ENCODE results near the gene ADAR.
A peak's percentile ranks its signal among the peaks of the same experiment; 100 is the strongest.
"Not testable (repeated sequence)": the region's sequence is repeated elsewhere in the genome, so short reads cannot be mapped to it uniquely, and the experiment has no call there.

ADAR gene, protein sequence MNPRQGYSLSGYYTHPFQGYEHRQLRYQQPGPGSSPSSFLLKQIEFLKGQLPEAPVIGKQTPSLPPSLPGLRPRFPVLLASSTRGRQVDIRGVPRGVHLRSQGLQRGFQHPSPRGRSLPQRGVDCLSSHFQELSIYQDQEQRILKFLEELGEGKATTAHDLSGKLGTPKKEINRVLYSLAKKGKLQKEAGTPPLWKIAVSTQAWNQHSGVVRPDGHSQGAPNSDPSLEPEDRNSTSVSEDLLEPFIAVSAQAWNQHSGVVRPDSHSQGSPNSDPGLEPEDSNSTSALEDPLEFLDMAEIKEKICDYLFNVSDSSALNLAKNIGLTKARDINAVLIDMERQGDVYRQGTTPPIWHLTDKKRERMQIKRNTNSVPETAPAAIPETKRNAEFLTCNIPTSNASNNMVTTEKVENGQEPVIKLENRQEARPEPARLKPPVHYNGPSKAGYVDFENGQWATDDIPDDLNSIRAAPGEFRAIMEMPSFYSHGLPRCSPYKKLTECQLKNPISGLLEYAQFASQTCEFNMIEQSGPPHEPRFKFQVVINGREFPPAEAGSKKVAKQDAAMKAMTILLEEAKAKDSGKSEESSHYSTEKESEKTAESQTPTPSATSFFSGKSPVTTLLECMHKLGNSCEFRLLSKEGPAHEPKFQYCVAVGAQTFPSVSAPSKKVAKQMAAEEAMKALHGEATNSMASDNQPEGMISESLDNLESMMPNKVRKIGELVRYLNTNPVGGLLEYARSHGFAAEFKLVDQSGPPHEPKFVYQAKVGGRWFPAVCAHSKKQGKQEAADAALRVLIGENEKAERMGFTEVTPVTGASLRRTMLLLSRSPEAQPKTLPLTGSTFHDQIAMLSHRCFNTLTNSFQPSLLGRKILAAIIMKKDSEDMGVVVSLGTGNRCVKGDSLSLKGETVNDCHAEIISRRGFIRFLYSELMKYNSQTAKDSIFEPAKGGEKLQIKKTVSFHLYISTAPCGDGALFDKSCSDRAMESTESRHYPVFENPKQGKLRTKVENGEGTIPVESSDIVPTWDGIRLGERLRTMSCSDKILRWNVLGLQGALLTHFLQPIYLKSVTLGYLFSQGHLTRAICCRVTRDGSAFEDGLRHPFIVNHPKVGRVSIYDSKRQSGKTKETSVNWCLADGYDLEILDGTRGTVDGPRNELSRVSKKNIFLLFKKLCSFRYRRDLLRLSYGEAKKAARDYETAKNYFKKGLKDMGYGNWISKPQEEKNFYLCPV

DNA sequence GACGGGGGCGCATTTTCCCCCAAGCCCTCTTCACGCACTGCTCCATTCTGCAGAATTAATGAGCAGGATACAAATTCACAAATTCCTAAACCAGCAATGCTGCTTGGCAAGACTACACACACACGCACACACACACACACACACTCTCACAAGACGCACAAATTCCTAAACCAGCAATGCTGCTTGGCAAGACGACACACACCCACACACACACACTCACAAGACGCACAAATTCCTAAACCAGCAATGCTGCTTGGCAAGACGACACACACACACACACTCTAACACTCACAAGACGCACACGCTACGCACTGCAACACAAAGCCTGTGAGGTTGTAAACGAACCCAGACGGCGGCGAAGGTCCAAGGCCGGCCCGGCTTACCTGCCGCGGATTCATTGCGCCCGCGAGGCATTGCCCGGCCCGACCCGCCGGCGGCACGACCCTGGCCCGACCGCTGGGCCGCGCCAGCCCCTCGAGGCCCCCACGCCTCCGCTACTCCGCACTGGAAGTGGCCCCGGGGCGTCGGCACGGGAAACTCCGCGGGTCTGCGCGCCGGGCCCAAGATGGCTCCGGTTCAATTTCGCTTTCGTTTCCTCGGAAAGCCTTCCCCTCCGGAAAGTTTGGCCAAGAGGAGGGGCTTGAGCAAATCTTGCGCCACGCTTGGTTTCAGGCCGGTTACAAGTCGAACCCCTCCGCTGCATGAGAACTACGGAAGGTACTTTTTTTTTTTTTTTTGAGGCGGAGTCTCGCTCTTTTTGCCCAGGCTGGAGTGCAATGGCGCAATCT is at the start of gene ADAR:
Gene ADAR, minus strand, starts transcription at position 578 of the 788 bp plus-strand sequence. Its CDS starts 180 bp downstream, at position 398.
- DNase-seq, result peak; percentile 93

DNA sequence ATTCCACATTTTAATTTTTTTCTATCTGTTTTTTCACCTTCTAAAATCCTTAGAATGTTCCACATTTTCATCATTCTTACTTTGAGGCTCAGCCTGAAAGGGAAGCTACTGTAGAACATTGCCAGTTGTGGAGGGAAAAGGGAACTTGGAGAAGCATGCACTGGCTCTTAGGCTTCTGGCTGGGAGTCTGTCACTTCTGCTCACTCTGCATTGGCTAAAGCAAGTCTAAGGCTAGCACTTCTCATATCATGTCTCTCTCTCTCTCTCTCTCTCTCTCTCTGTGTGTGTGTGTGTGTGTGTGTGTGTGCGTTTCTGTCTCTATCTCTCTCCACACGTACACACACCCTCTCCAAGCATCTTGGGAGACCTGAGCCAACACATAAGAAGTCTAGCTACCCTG is 49.6 kb upstream of the ADAR start:
- no peak for DNase-seq

DNA sequence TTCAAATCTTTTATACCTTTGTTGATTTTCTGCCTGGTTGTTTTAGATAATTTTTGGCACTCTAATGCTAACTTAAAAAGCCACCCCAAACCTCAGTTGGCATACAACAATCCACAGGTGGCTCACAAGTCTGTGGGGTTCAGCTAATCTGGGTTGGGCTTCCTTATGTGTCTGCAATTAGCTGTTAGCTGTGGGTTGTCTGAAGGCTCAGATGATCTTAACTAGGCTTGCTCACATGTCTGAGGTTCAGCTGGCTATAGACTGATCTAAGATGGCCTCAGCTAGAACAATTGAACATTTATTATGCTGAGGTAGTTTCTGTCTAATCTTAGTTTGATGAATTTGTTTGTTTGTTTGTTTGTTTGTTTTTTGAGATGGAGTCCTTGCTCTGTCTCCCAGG is 44.9 kb upstream of the ADAR start:
- no peak for DNase-seq

DNA sequence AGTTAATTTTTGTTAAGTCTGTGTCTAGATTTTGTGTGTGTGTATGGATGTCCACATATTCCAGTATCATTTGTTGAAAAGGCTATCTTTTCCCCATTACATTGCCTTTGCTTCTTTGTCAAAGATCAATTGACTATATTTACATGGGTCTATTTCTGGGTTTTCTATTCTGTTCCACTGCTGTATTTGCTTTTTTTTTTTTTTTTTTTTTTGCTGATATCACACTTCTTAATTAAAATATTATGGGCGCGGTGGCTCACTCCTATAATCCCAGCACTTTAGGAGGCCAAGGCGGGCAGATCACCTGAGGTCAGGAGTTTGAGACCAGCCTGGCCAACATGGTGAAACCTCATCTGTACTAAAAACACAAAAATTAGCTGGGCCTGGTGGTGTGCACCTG is 36.7 kb upstream of the ADAR start:
- DNase-seq, result not testable (repeated sequence)

DNA sequence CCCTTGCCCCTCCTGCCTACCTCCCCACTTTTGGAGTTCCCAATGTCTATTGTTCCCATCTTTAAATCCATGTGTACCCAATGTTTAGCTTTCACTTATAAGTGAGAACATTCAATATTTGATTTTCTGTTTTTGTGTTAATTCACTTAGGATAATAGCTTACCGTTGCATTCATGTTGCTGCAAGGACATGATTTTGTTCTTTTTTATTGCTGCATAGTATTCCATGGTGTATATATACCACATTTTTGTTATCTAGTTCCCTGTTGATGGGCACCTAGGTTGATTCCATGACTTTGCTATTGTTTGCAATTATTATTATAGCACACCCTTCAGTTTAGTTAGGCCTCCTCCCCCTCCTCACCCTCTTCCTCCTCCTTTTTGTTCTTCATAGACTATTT is 33.5 kb upstream of the ADAR start:
- no peak for DNase-seq

DNA sequence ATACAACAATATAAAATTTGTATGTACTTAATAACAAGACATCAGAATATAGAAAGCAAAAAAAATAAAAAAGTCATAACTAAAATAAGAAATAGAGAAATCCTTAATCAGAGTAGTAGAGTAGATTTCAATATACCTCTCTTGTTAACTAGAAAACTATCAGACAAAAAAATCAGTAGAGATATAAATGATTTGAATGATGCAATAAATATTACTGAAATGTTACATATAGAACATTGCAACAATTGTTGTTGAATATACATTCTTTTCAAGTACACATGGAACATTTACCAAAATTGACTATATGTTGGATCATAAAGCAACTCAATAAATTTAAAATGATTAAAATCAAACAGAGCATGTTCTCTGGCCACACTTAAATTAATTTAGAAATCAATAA is 31.9 kb upstream of the ADAR start:
- DNase-seq, result no peak

DNA sequence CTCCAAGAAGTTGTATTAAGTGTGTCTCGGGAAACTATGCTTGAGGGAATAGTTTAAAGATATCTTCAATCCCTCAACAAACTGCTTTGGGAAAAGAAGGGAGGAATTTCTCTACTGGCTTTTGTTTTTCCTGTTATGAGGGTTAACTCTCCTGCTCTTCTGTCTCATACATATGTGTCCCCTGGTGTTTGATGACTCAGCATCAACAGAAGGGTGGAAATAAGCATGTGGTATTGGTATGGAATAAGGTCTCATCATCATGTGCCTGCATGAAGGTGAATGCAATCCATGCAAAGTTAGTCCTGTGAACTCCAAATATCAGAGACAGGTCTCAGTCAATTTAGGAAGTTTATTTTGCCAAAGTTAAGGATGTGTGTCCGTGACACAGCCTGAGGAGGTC is 27.2 kb upstream of the ADAR start:
- DNase-seq, result no peak

DNA sequence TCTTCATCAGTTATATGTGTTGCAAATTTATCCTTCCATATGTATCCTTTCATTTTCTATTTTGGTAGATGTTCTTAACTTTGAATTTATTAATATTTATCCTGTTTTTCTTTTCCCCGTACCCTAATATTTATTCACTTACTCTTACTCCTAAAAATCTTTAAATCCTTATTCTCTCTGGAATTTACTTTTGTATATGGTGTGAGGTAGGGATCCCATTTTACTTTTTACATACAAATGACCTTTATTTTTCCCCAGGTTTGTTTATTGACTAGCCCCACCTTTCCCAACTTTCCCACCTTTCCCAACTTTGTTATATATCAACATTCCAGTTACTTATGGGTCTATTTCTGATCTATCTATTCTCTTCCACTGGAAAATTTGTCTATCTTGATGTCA is 21.7 kb upstream of the ADAR start:
- DNase-seq, result no peak

DNA sequence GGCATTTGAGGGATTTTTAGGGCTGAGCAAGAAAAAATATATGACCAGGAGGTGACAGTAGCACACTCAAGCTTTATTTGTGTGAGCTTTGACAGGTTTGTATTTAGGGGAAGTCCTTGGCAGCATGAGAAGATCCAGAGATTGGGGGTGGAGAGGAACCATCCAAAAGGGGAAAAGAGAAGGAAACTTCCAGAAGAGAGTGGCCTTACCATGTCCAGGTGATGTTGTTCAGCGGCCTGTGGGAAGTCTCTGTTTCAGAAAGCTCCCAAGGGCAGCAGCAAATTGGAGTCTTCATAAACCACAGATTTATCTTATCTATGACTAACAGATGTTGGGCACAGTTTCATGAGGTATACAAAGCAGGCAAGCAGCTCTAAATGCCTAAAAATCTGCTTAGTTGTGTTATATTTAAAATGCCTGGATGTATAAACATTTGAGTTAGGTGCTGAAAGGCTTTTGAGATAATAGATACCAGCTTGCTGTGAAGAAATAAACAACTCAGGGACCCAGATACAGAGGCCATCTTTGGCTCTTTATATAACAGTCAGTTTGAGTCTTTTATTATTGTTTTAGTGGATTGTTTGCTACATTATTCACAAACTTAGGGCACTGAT is 21.2 kb upstream of the ADAR start:
- DNase-seq, result no peak

DNA sequence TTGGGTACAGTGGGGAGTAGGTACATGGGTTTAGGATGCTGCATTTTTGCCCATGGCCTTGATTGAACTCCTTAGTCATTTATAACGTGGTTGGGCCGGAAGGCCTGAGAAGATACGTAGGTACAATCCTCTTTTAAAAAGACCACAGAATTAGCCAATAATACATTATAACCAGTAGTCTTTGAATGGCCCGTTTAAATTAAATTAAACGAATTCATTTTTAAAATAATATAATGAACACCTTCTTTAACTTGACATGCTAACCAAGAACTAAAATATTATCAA is 20.1 kb upstream of the ADAR start:
- DNase-seq, result no peak

DNA sequence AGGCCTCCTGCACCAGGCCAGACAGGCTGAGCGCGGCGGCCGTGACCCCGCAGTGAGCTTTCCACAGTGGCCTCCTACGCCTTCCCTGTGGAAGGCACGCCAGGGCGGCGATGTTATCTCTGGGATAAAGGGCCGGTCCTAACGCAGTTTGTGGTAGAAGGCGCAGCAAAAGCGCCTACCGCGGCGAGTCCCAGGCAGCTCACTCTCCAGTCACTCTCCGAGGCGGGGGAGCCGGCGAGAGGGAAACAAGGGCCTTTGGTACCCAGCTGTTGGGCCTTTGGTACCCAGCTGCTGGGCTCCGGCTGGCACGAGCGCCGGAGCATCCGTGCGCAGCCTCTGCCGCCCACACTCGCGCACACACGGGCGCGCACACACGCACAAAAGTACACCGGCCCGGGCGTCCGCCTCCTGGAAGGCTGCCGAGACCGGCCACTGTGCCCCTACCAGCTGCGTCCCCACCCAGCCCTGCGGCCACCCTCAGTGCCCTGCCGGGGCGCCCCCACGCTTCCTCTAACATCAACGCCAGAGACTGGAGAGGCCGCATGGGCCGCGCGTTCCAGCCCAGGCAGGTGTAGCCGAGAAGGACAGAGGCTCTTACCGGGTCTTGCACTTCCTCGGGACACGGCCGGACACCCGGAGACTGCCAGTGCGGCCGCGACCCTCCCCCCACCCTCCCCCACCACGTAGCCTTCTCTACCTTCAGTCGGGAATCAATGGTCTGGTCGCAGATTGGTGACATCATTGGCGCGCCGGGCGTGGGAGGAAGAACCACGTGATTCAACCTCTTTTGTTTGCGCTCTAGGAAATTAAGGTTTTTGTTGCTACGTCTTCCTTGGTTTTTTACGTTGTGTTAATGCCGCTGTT is 19.5 kb upstream of the ADAR start:
- DNase-seq, result peak; percentile 99

DNA sequence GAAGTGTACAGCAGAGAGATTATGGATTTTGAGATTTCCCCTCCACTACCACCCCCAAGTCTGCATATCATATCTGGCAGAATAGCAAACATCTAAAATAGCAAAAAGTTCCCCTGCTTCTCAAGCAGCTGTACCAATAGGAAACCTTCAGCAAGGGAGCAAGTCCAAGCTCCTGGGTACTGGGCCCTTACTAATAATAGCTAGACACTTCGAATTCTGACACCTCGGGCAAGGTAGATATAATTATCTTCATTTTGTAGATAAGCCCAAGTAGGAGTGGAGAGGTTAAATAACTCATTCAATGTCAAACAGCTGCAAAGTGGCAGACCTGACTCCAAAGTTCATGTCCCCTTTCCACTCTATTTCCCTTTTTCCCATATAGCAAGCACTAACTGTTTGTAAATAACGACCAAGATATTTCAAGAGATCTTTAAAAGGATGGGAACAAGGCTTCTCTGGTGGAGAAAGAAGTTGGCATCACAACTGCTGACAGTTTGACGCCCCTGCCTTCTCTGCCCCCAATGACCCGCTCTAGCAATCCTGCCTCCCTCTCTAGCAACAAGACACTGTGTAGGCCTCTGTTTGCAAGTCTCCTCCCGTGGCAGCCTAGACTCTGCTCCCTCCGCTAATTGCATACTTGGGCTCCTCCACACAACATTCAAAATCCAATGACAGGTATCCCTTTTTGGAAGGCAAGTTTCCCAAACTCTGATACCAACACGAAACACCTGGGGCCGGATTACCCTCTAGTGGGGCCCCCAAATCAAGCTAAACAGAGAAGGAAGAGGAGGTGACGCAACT is 18.7 kb upstream of the ADAR start:
- DNase-seq, result no peak

DNA sequence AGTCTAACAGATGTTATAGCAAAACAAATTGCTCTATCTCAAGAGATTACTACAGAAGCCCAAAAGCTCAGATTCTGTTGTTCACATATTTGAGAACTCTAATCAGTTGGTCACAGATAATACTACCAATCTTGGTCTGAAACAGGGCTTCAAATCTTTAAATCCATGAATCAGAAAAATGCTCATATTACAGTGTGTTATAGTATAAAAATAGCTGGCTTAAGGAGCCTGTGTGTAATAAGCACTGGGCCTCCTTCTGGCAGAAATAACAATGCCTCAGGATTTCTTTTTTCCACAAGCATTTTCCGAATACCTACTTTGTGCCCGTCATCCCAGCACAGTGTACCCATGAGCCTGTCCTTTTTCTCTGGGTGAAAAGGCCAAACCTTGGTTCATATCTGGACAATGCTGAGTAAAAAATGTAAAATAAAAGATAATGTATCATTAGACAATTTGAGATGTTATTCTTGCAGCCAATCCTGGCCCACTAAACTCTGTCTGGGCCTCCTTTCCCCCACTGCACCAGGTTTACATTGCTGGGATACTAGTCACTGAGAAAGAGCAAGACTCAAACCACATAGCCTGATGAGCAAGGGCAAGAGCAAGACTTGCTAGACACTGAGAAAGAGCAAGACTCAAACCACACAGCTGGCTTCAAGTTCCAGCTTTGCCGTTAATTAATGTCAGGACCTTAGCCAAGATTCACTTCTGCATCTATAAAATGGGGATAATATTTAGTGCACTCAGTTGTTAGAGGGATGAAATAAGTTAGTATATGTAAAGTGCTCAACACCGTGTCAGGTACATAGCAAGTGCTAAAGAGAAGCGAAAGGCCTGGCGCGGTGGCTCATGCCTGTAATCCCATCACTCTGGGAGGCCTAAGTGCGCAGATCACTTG is 17.0 kb upstream of the ADAR start:
- no peak for DNase-seq

DNA sequence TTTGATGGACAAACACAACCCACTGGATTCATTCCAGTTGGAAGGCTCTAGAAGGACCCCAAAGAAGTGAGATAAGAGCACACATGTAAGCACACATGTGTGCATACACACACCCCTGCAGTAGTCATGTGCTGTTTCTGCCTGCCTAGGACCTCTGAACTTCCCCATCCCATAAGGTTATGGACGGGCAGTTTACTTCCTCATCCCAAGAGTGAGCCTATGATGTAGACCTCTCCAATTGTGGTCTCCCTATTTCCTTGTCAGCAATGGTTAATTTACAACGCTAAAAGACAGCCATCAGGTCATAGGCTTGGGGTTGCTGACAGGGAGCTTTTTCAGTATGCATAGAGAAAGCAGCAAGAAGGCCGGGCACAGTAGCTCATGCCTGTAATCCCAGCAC is 15.4 kb upstream of the ADAR start:
- DNase-seq, result no peak

DNA sequence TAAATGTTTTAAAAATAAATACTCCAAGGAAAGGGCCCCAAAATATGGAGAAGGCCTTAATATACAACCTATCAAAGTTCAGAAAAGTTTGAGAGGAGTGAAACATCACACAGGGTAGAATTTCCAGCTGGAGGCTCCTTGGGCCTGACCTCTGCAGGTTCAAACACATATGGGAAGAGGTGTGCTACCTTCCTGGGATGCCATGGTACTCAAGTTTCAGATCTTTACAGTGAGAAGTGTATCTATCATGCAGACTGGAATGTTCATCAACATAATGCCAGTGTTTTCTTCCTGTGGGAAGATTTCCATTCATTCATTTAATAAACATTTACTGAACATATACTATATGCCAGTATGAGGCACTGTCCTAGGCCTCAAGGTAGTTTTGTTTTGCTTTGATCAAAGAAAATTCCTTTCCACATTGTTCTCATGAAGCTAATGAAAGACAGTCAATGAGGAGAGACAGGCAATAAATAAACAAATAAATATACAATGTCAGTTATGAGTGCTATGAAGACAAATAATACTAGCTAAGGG is 14.6 kb upstream of the ADAR start:
- DNase-seq, result no peak

DNA sequence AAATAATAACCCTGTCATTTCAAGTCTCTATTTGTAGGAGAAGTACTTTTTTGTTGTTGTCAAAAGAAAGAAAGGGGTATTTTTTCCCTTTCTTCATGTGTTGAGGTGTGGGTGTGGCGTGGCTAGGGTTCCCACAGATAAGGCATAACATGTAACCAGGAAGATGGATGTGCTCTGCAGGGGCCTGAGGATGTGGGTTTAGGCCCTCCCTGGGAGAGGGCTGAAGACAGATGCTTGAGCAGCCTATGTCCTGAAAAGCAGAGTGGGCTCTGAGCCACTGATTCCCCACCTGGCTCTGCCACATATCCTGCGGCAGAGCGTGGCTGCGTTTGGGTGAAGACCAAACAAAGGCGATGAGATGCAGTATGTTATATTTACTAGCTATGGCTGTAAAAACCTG is 13.9 kb upstream of the ADAR start:
- DNase-seq, result no peak

DNA sequence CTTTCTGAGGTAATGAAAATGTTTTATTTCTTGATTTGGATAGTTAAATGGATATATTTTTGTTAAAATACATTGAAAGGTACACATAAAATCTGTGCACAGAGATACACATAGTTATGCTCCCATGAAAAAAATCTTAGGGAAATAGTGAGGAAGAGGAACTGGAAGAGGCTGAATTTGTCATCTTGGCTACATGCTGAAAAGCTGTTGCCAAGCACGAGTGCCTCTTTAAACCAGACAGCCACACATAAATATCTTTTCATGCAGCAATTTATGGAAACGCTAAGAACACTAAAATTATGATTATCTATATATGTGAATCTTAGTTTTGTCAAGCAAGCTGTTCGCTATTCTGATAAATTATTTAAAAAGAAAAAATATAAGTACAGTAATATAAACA is 12.8 kb upstream of the ADAR start:
- no peak for DNase-seq

DNA sequence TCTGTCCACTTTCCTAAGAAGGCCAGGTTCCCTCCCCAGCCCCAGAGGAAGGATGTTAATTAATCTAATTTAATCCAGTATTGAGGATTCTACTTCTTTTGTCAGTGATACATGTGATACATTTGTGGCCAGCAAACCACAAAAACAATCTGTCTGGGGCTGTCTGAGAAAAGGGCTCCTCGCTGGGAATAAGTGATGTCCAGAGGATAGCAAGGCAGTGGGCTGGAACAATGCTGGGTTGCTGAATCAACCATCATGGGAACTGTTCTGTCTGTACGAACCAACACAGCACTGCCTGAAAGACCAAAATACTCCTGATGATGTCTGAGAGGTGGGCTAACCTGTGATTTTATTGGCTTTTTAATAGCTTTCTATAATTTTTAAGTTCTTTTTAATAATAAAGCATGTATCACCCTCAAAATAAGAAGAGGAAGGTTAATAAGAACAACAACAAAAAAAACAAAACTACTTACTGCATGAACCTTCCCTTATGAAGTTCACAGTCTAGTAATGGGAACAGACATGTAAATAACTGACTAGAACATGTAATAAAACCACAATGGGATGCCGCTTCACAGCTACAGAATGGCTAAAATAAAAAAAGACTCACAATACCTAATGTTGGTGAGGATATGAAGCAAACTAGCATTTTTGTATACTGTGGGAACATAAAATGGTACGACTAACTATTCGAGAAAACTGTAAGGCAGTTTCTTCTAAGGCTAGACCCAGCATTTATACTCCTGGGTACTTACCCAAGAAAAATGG is 11.4 kb upstream of the ADAR start:
- no peak for DNase-seq
